GM12878 (cell line): ENCODE data around the gene PLEKHM3. TPM values are rescaled to one million over a fixed set of nuclear protein-coding genes. Genes with fewer than 3 reads are reported as not detected.

Experiments used
- ATAC-seq: fragments of 200-7000 bp; cut with Tn5 transposase; 3 replicates; pipeline ENCODE4 v1.9.1; 2020; ENCODE audit warnings: mild to moderate bottlenecking, moderate library complexity
- BruUV-seq: library from RNA; stranded (reverse); fragments of 400-500 nt; replicated peaks from 2 replicates; lab custom pipeline; 2021; lab: Mats Ljungman, UMichigan
- CTCF ChIA-PET: fragments of 300-600 bp; sonication (Branson Sonifier 250); formaldehyde crosslinking; extraction: SDS; loops from one replicate; lab custom pipeline; 2021; ENCODE audit warnings: inconsistent platforms; lab: Yijun Ruan, JAX
- POLR2A ChIA-PET: fragments of 350-600 bp; formaldehyde crosslinking; extraction: SDS; loops from one replicate; lab custom pipeline; 2021; ENCODE audit warnings: inconsistent platforms; lab: Charles Lee
- RAD21 ChIA-PET: fragments of 300-600 bp; sonication (Branson Sonifier 250); formaldehyde crosslinking; loops from one replicate; lab custom pipeline; 2023; ENCODE audit warnings: antibody characterized with exemption; ENCODE audit not compliant: unreplicated experiment; lab: Charles Lee
- SMC1A ChIA-PET: fragments of 300-600 bp; sonication (Branson Sonifier 250); formaldehyde crosslinking; loops from one replicate; lab custom pipeline; 2023; ENCODE audit not compliant: unreplicated experiment, uncharacterized antibody; lab: Charles Lee
- DNase-seq: peaks from one replicate; pipeline ENCODE4 v3.0.0-alpha.2; 2011; ENCODE audit warnings: low read depth, low spot score
- FAIRE-seq: peaks from 3 replicates; lab custom pipeline; 2011; peaks lifted over from hg19 to GRCh38; lab: Jason Lieb, UNC
- H2AFZ ChIP-seq: 2 replicates; pipeline ENCODE4 v1.6.0; 2011; ENCODE audit warnings: low read depth, low read length, control low read depth; ENCODE audit not compliant: control insufficient read depth
- H3K27ac ChIP-seq: 2 replicates; pipeline ENCODE4 v1.5.1; 2011; ENCODE audit warnings: control low read depth; ENCODE audit not compliant: control insufficient read depth, insufficient read depth
- H3K27me3 ChIP-seq, 2 experiments: replicated peaks in 1 of 2; 2 replicates each; pipeline versions ENCODE4 v1.6.0 to v1.6.1; 2011; ENCODE audit warnings: low read length in 1 of 2; ENCODE audit not compliant: control insufficient read depth in 2 of 2, insufficient read depth in 2 of 2
- H3K36me3 ChIP-seq, 2 experiments: 2 replicates each; pipeline ENCODE4 v1.5.1; 2011; ENCODE audit warnings: low read length in 1 of 2; ENCODE audit not compliant: control insufficient read depth in 2 of 2, insufficient read depth in 2 of 2
- H3K4me1 ChIP-seq: 2 replicates; pipeline ENCODE4 v1.6.1; 2011; ENCODE audit warnings: mild to moderate bottlenecking, low read length, moderate library complexity, mixed read lengths; ENCODE audit not compliant: control insufficient read depth, insufficient read depth
- H3K4me2 ChIP-seq: 2 replicates; pipeline ENCODE4 v1.6.0; 2011; ENCODE audit warnings: control low read depth; ENCODE audit not compliant: control insufficient read depth, insufficient read depth
- H3K4me3 ChIP-seq: fragments of 200-600 bp; sonication (generic); 2 replicates; pipeline ENCODE4 v1.5.1; 2016
- H3K79me2 ChIP-seq: 2 replicates; pipeline ENCODE4 v1.6.0; 2011; ENCODE audit warnings: low read length; ENCODE audit not compliant: control insufficient read depth, insufficient read depth
- H3K9ac ChIP-seq: 2 replicates; pipeline ENCODE4 v1.8.0; 2011; ENCODE audit warnings: low read length, control low read depth, mixed read lengths; ENCODE audit not compliant: control insufficient read depth, insufficient read depth
- H3K9me3 ChIP-seq: replicated peaks from 3 replicates; pipeline ENCODE4 v1.5.1; 2011; ENCODE audit warnings: mild to moderate bottlenecking, low read length; ENCODE audit not compliant: control insufficient read depth, insufficient read depth
- H4K20me1 ChIP-seq: 2 replicates; pipeline ENCODE4 v1.6.0; 2011; ENCODE audit not compliant: control insufficient read depth, insufficient read depth
- BCL11A ChIP-seq: IDR thresholded peaks from 2 replicates; pipeline ENCODE4 v1.6.1; 2011; ENCODE audit warnings: low read depth, low read length
- CREM ChIP-seq: IDR thresholded peaks from 2 replicates; pipeline ENCODE4 v1.6.1; 2014; ENCODE audit warnings: antibody characterized with exemption, low read depth
- ETV6 ChIP-seq, 2 experiments: fragments of 450-650 bp in 1 of 2; IDR thresholded peaks in 1 of 2; conservative IDR thresholded peaks in 1 of 2; 2 replicates each; pipeline ENCODE4 v1.6.1; 2014; ENCODE audit warnings: antibody characterized with exemption in 1 of 2, borderline replicate concordance in 1 of 2, low read depth in 1 of 2, mild to moderate bottlenecking in 1 of 2, moderate library complexity in 1 of 2
- HDAC6 ChIP-seq: fragments of 200-600 bp; sonication (generic); IDR thresholded peaks from one replicate; pipeline ENCODE4 v1.8.0; 2017; ENCODE audit warnings: antibody characterized with exemption; ENCODE audit not compliant: unreplicated experiment
- IKZF2 ChIP-seq, 2 experiments: fragments of 450-650 bp; IDR thresholded peaks; 2 replicates each; pipeline ENCODE4 v1.6.1; 2017; ENCODE audit warnings: mild to moderate bottlenecking in 2 of 2, moderate library complexity in 2 of 2
- MTA2 ChIP-seq: fragments of 450-650 bp; IDR thresholded peaks from 2 replicates; pipeline ENCODE4 v1.6.1; 2016; ENCODE audit warnings: low read depth, mild to moderate bottlenecking, moderate library complexity
- NBN ChIP-seq: fragments of 450-650 bp; IDR thresholded peaks from 2 replicates; pipeline ENCODE4 v1.6.1; 2016
- NKRF ChIP-seq: fragments of 450-650 bp; conservative IDR thresholded peaks from 2 replicates; pipeline ENCODE4 v1.6.1; 2017; ENCODE audit warnings: mild to moderate bottlenecking, moderate library complexity
- RUNX3 ChIP-seq: IDR thresholded peaks from 2 replicates; pipeline ENCODE4 v1.6.1; 2012; ENCODE audit warnings: low read length, inconsistent platforms
- TCF7 ChIP-seq: IDR thresholded peaks from 2 replicates; pipeline ENCODE4 v1.6.1; 2014; ENCODE audit warnings: antibody characterized with exemption, borderline replicate concordance
- WGBS: methylation state at CpG from one replicate; pipeline ENCODE4 v1.1.6; 2016; ENCODE audit warnings: low lambda C conversion rate; ENCODE audit not compliant: insufficient replicate concordance, insufficient coverage; ENCODE audit errors: missing lambda C conversion rate; 5-methylcytosine and 5-hydroxymethylcytosine counted together
- in situ Hi-C: fragments of 300-500 bp; cut with MboI; formaldehyde crosslinking; loops from 9 replicates; pipeline ENCODE4 v1.14.3; 2018; ENCODE audit warnings: mixed read lengths
- intact Hi-C: fragments of 100-400 bp; cut with micrococcal nuclease; formaldehyde crosslinking; loops from one replicate; pipeline ENCODE4 v1.14.2; 2022; ENCODE audit not compliant: unreplicated experiment
- polyA plus RNA-seq, 11 experiments: library from polyadenylated mRNA; depleted of rRNA in 4 of 11; unstranded in 6 of 11; stranded (reverse) in 5 of 11; fragments of >200 nt; fragmentation: Nextera tagmentation in 4 of 11; fragmentation: Illumina TruSeq in 1 of 11; extraction: Ambion mirVana in 4 of 11; extraction: Trizol in 1 of 11; gene quantifications; 1 replicate in 1 of 11; 2 replicates in 10 of 11; pipeline versions ENCODE4 v1.2.1 to v1.2.3, GENCODE V29; 2011 to 2016; ENCODE audit warnings: inconsistent platforms in 2 of 11, missing spikeins in 2 of 11, low read depth in 1 of 11
- total RNA-seq, 4 experiments: library from RNA; depleted of rRNA in 3 of 4; stranded (reverse); fragments of >200 nt in 3 of 4; fragmentation: Illumina TruSeq in 1 of 4; extraction: Trizol in 1 of 4; gene quantifications; 2 replicates each; pipeline versions ENCODE4 v1.2.1 to v1.2.3, GENCODE V29; 2013 to 2021
- TF ChIP-seq, protein P1 (sequence below): IDR thresholded peaks from 2 replicates; pipeline ENCODE4 v1.6.1; 2011; ENCODE audit warnings: borderline replicate concordance, low read depth, mild to moderate bottlenecking, moderate library complexity, mixed read lengths, low read length; ENCODE audit not compliant: insufficient read depth; ENCODE audit errors: extremely low read length
- TF ChIP-seq, protein P2 (sequence below): fragments of 450-650 bp; IDR thresholded peaks from 2 replicates; pipeline ENCODE4 v1.6.1; 2014; ENCODE audit warnings: mild to moderate bottlenecking

PLEKHM3 gene
- total and polyA plus RNA-seq, 10 of the 15 experiments (the other 5 are each of a cell fraction or from before 2014, with no cell fraction given): 1.4 to 5.6 (median 3.0) TPM

DNA sequence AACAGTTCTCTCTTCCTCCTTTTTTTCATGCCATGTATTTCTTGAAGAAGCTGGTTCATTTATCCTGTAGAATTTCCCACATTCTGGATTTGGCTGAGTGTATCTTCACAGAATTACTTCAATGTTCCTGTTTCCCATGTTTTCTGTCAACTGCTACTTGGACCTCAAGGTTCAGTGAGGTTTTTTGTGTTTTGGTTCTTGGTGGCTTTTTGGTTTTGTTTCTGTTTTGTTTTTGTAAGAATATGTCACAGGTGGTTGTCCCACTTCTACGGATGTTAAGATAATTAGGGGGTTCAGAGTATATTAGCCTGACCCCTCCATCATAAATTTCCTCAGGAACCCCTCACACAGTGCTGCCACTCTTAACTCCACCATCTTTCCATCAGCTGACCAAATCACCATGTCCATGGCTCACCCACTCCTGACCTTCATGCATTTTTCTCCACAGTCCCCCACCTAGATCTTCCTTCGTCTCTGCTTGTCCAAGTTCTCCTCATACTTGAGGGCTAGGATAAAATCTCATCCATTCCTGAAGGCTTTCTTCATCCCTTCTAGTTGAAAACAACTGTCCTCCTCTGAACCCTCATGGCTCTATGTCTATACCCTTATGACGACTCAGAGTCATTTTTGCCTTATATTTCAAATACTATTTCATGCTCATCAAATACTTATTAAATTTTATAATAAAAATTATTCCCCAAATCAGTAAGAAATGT lies 40.4 kb downstream of the PLEKHM3 start:
- H3K9ac ChIP-seq: no peak overlapping the region
- ChIA-PET SMC1A (interaction anchor here (1.4 to 1.7 kb wide), 2 partner anchors 12 to 259 kb away, joined by 3 read pairs; no protein-coding TSS in a partner anchor), CTCF (no interaction called here), POLR2A (no interaction called here), RAD21 (no interaction called here)
- H3K27ac ChIP-seq: peak overlapping the region; percentile 62; the same call in 1 of the 2 replicates
- H3K79me2 ChIP-seq: no peaks in the 10 kb centered on the region
- DNase-seq (no peak), ATAC-seq (peak; percentile 27), FAIRE-seq (no peak)
- H2AFZ ChIP-seq: no peak overlapping the region
- BruUV-seq: no TSS peak
- TF ChIP-seq, protein P1, sequence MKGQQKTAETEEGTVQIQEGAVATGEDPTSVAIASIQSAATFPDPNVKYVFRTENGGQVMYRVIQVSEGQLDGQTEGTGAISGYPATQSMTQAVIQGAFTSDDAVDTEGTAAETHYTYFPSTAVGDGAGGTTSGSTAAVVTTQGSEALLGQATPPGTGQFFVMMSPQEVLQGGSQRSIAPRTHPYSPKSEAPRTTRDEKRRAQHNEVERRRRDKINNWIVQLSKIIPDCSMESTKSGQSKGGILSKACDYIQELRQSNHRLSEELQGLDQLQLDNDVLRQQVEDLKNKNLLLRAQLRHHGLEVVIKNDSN: no peak
- peak; percentile 48 to 56 for TF ChIP-seq IKZF2 (IDR thresholded peaks at IDR 0.05)
- peaks cover 21% of the 10 kb centered on the region for H3K4me1 ChIP-seq
- H3K4me2 ChIP-seq: peak overlapping the region; percentile 53; the same call in 1 of the 2 replicates
- no peaks in the 10 kb centered on the region for H3K9me3 ChIP-seq
- no peak overlapping the region for H3K4me3 ChIP-seq
- intact Hi-C loops (loop anchor here (5.0 kb wide), 1 partner anchor 47 kb away; no protein-coding TSS in a partner anchor), in situ Hi-C loops (no loop called here)
- no peaks in the 10 kb centered on the region for H3K36me3 ChIP-seq
- no peaks in the 10 kb centered on the region for H3K27me3 ChIP-seq
- no peaks in the 10 kb centered on the region for H4K20me1 ChIP-seq
- WGBS: 78% methylated on average over 3 of the region's 3 CpGs

- POLR2A ChIA-PET: no interaction called here
- DNase-seq: peak; percentile 55
- TF ChIP-seq HDAC6 (no peak), RUNX3 (peak; percentile 81), NKRF (no peak), TCF7 (no peak), MTA2 (peak; percentile 44; the same call in 1 of the 2 replicates), BCL11A (peak; percentile 51; the same call in 1 of the 2 replicates), CREM (peak; percentile 43; the same call in 1 of the 2 replicates), ETV6 (conservative IDR thresholded peaks at IDR 0.05 in 1 of 2, IDR thresholded peaks at IDR 0.05 in 1 of 2; ENCODE audit: borderline replicate concordance in 1 of 2, low read depth in 1 of 2) (peak in 1 of 2 experiments; percentile 82; a peak in 2 of 4 replicates), NBN (0 out of 2 replicates have a peak, but pooled peaks have one; percentile 33)
- TF ChIP-seq, protein P2, sequence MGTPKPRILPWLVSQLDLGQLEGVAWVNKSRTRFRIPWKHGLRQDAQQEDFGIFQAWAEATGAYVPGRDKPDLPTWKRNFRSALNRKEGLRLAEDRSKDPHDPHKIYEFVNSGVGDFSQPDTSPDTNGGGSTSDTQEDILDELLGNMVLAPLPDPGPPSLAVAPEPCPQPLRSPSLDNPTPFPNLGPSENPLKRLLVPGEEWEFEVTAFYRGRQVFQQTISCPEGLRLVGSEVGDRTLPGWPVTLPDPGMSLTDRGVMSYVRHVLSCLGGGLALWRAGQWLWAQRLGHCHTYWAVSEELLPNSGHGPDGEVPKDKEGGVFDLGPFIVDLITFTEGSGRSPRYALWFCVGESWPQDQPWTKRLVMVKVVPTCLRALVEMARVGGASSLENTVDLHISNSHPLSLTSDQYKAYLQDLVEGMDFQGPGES: no peak
Observed at GRCh38 chr2:207983641-207984042, 41.7 kb downstream of the PLEKHM3 start.

More at GRCh38 chr2:207983641-207984042, 41.7 kb downstream of the PLEKHM3 start:
- RAD21 ChIA-PET: no interaction called here
- CTCF ChIA-PET: interaction anchor here (0.6 kb wide), 1 partner anchor 9 kb away, joined by 4 read pairs; no protein-coding TSS in a partner anchor
- Histone ChIP-seq H3K27ac (peak overlapping the region; percentile 62), H2AFZ (peak overlapping the region; percentile 55), H3K36me3 (no peaks in the 10 kb centered on the region), H3K4me3 (no peak overlapping the region), H3K27me3 (no peaks in the 10 kb centered on the region), H3K79me2 (no peaks in the 10 kb centered on the region), H3K9me3 (no peaks in the 10 kb centered on the region), H3K4me2 (peak overlapping the region; percentile 40), H3K4me1 (peaks cover 21% of the 10 kb centered on the region), H4K20me1 (no peaks in the 10 kb centered on the region), H3K9ac (no peak overlapping the region)
- SMC1A ChIA-PET: interaction anchor here (1.4 to 1.7 kb wide), 2 partner anchors 11 to 257 kb away, joined by 3 read pairs; no protein-coding TSS in a partner anchor
- ATAC-seq (peak; percentile 89), FAIRE-seq (peak; percentile 41)
- intact Hi-C loops: loop anchor here (5.0 kb wide), 1 partner anchor 49 kb away; no protein-coding TSS in a partner anchor
- BruUV-seq: no TSS peak
- in situ Hi-C loops: no loop called here
- WGBS: 0% methylated on average over 2 of the region's 2 CpGs
